ENCODE data around the gene COMMD4. TPM values are rescaled to one million over a fixed set of nuclear protein-coding genes. Genes with fewer than 3 reads are reported as not detected.

Gene COMMD4
- total and polyA plus RNA-seq, 4 donors = 22.3 to 80.8 (median 65.8) TPM

- H3K27me3 ChIP-seq (ENCODE audit: control insufficient read depth, insufficient read depth, low read length) = no peaks in the 10 kb centered on the region
- no peaks in the 10 kb centered on the region for H3K9me3 ChIP-seq (ENCODE audit: control insufficient read depth, insufficient read depth, low read length)
- no peaks in the 10 kb centered on the region for H3K4me1 ChIP-seq (ENCODE audit: control insufficient read depth, insufficient read depth, low read length)
- peaks cover 89% of the 10 kb centered on the region for H3K36me3 ChIP-seq (ENCODE audit: control insufficient read depth, insufficient read depth, low read length)
- no peak overlapping the region for H3K4me3 ChIP-seq (ENCODE audit: low read depth, low read length)
- DNase-seq (ENCODE audit: low read depth in 4 of 6, low spot score in 6 of 6) = no peak
- WGBS (ENCODE audit: insufficient coverage) = 84% methylated on average over 6 of the region's 7 CpGs
- H3K27ac ChIP-seq (ENCODE audit: low read depth, low read length) = no peak overlapping the region
Measured at GRCh38 chr15:75360856-75361255, 25.0 kb downstream of the COMMD4 start.

GRCh38 chr15:75361361-75361988 is 25.6 kb downstream of the COMMD4 start:
- no peaks in the 10 kb centered on the region for H3K9me3 ChIP-seq (ENCODE audit: control insufficient read depth, insufficient read depth, low read length)
- no peak overlapping the region for H3K27ac ChIP-seq (ENCODE audit: low read depth, low read length)
- 97% methylated on average over 10 of the region's 10 CpGs for WGBS (ENCODE audit: insufficient coverage)
- no peaks in the 10 kb centered on the region for H3K27me3 ChIP-seq (ENCODE audit: control insufficient read depth, insufficient read depth, low read length)
- H3K36me3 ChIP-seq (ENCODE audit: control insufficient read depth, insufficient read depth, low read length) = peaks cover 88% of the 10 kb centered on the region
- H3K4me1 ChIP-seq (ENCODE audit: control insufficient read depth, insufficient read depth, low read length) = no peaks in the 10 kb centered on the region
- H3K4me3 ChIP-seq (ENCODE audit: low read depth, low read length) = no peak overlapping the region
- DNase-seq (ENCODE audit: low read depth in 4 of 6, low spot score in 6 of 6) = no peak

GRCh38 chr15:75361989-75362641 is 26.3 kb downstream of the COMMD4 start:
- Histone ChIP-seq H3K9me3 (ENCODE audit: control insufficient read depth, insufficient read depth, low read length) (no peaks in the 10 kb centered on the region), H3K36me3 (ENCODE audit: control insufficient read depth, insufficient read depth, low read length) (peaks cover 85% of the 10 kb centered on the region), H3K4me3 (ENCODE audit: low read depth, low read length) (no peak overlapping the region), H3K4me1 (ENCODE audit: control insufficient read depth, insufficient read depth, low read length) (no peaks in the 10 kb centered on the region), H3K27me3 (ENCODE audit: control insufficient read depth, insufficient read depth, low read length) (no peaks in the 10 kb centered on the region), H3K27ac (ENCODE audit: low read depth, low read length) (no peak overlapping the region)
- no peak for DNase-seq (ENCODE audit: low read depth in 4 of 6, low spot score in 6 of 6)
- WGBS (ENCODE audit: insufficient coverage) = 91% methylated on average over 13 of the region's 13 CpGs

- Histone ChIP-seq H3K4me1 (ENCODE audit: control insufficient read depth, insufficient read depth, low read length) (peaks cover 6% of the 10 kb centered on the region), H3K9me3 (ENCODE audit: control insufficient read depth, insufficient read depth, low read length) (no peaks in the 10 kb centered on the region), H3K27me3 (ENCODE audit: control insufficient read depth, insufficient read depth, low read length) (no peaks in the 10 kb centered on the region), H3K4me3 (ENCODE audit: low read depth, low read length) (no peak overlapping the region), H3K36me3 (ENCODE audit: control insufficient read depth, insufficient read depth, low read length) (peaks cover 85% of the 10 kb centered on the region), H3K27ac (ENCODE audit: low read depth, low read length) (no peak overlapping the region)
- no peak for DNase-seq (ENCODE audit: low read depth in 4 of 6, low spot score in 6 of 6)
- WGBS (ENCODE audit: insufficient coverage) = 91% methylated on average over 7 of the region's 7 CpGs
Measured at GRCh38 chr15:75362642-75363249, 26.9 kb downstream of the COMMD4 start.

GRCh38 chr15:75363786-75364185 is 27.9 kb downstream of the COMMD4 start:
- H3K4me1 ChIP-seq (ENCODE audit: control insufficient read depth, insufficient read depth, low read length) = peaks cover 16% of the 10 kb centered on the region
- no peaks in the 10 kb centered on the region for H3K9me3 ChIP-seq (ENCODE audit: control insufficient read depth, insufficient read depth, low read length)
- WGBS (ENCODE audit: insufficient coverage) = 96% methylated on average over 9 of the region's 9 CpGs
- peaks cover 76% of the 10 kb centered on the region for H3K36me3 ChIP-seq (ENCODE audit: control insufficient read depth, insufficient read depth, low read length)
- no peak overlapping the region for H3K27ac ChIP-seq (ENCODE audit: low read depth, low read length)
- no peak for DNase-seq (ENCODE audit: low read depth in 4 of 6, low spot score in 6 of 6)
- H3K4me3 ChIP-seq (ENCODE audit: low read depth, low read length) = no peak overlapping the region
- H3K27me3 ChIP-seq (ENCODE audit: control insufficient read depth, insufficient read depth, low read length) = no peaks in the 10 kb centered on the region

GRCh38 chr15:75364881-75365280 is 29.0 kb downstream of the COMMD4 start:
- H3K4me1 ChIP-seq (ENCODE audit: control insufficient read depth, insufficient read depth, low read length) = peaks cover 23% of the 10 kb centered on the region
- no peaks in the 10 kb centered on the region for H3K9me3 ChIP-seq (ENCODE audit: control insufficient read depth, insufficient read depth, low read length)
- H3K4me3 ChIP-seq (ENCODE audit: low read depth, low read length) = no peak overlapping the region
- no peak for DNase-seq (ENCODE audit: low read depth in 4 of 6, low spot score in 6 of 6)
- peaks cover 65% of the 10 kb centered on the region for H3K36me3 ChIP-seq (ENCODE audit: control insufficient read depth, insufficient read depth, low read length)
- no peak overlapping the region for H3K27ac ChIP-seq (ENCODE audit: low read depth, low read length)
- WGBS (ENCODE audit: insufficient coverage) = 98% methylated on average over 5 of the region's 6 CpGs
- H3K27me3 ChIP-seq (ENCODE audit: control insufficient read depth, insufficient read depth, low read length) = no peaks in the 10 kb centered on the region

GRCh38 chr15:75366163-75366562 is 30.3 kb downstream of the COMMD4 start:
- WGBS (ENCODE audit: insufficient coverage) = 100% methylated on average over 1 of the region's 3 CpGs
- Histone ChIP-seq H3K27me3 (ENCODE audit: control insufficient read depth, insufficient read depth, low read length) (no peaks in the 10 kb centered on the region), H3K9me3 (ENCODE audit: control insufficient read depth, insufficient read depth, low read length) (no peaks in the 10 kb centered on the region), H3K36me3 (ENCODE audit: control insufficient read depth, insufficient read depth, low read length) (peaks cover 54% of the 10 kb centered on the region), H3K4me3 (ENCODE audit: low read depth, low read length) (no peak overlapping the region), H3K4me1 (ENCODE audit: control insufficient read depth, insufficient read depth, low read length) (peaks cover 24% of the 10 kb centered on the region), H3K27ac (ENCODE audit: low read depth, low read length) (no peak overlapping the region)
- no peak for DNase-seq (ENCODE audit: low read depth in 4 of 6, low spot score in 6 of 6)

- peaks cover 24% of the 10 kb centered on the region for H3K4me1 ChIP-seq (ENCODE audit: control insufficient read depth, insufficient read depth, low read length)
- peaks cover 53% of the 10 kb centered on the region for H3K36me3 ChIP-seq (ENCODE audit: control insufficient read depth, insufficient read depth, low read length)
- no peak for DNase-seq (ENCODE audit: low read depth in 4 of 6, low spot score in 6 of 6)
- no peak overlapping the region for H3K27ac ChIP-seq (ENCODE audit: low read depth, low read length)
- no peaks in the 10 kb centered on the region for H3K27me3 ChIP-seq (ENCODE audit: control insufficient read depth, insufficient read depth, low read length)
- no peak overlapping the region for H3K4me3 ChIP-seq (ENCODE audit: low read depth, low read length)
- no peaks in the 10 kb centered on the region for H3K9me3 ChIP-seq (ENCODE audit: control insufficient read depth, insufficient read depth, low read length)
Measured at GRCh38 chr15:75367006-75367405, 31.1 kb downstream of the COMMD4 start.

GRCh38 chr15:75367406-75367912 is 31.6 kb downstream of the COMMD4 start:
- H3K4me1 ChIP-seq (ENCODE audit: control insufficient read depth, insufficient read depth, low read length) = peaks cover 24% of the 10 kb centered on the region
- H3K27ac ChIP-seq (ENCODE audit: low read depth, low read length) = peak overlapping the region; percentile 94
- no peaks in the 10 kb centered on the region for H3K27me3 ChIP-seq (ENCODE audit: control insufficient read depth, insufficient read depth, low read length)
- DNase-seq (ENCODE audit: low read depth in 4 of 6, low spot score in 6 of 6) = no peak
- peak overlapping the region; percentile 92 for H3K4me3 ChIP-seq (ENCODE audit: low read depth, low read length)
- no peaks in the 10 kb centered on the region for H3K9me3 ChIP-seq (ENCODE audit: control insufficient read depth, insufficient read depth, low read length)
- 45% methylated on average over 7 of the region's 7 CpGs for whole genome bisulfite sequencing (ENCODE audit: insufficient coverage)
- peaks cover 50% of the 10 kb centered on the region for H3K36me3 ChIP-seq (ENCODE audit: control insufficient read depth, insufficient read depth, low read length)

Measured in spinal cord (tissue), 10 donors.